Breast epithelium (tissue), 3 donors: ENCODE results near the gene PTH1R.

Experiments used
- CTCF ChIP-seq, 3 donors: fragments of 450-650 bp; IDR thresholded peaks; one replicate each; pipeline ENCODE4 v1.5.1; 2016 to 2017; ENCODE audit warnings: antibody characterized with exemption in 3 of 3, mild to moderate bottlenecking in 3 of 3, moderate library complexity in 3 of 3
- POLR2A ChIP-seq: fragments of 450-650 bp; IDR thresholded peaks from one replicate; pipeline ENCODE4 v1.6.1; 2016; ENCODE audit warnings: antibody characterized with exemption, mild to moderate bottlenecking, moderate library complexity

DNA sequence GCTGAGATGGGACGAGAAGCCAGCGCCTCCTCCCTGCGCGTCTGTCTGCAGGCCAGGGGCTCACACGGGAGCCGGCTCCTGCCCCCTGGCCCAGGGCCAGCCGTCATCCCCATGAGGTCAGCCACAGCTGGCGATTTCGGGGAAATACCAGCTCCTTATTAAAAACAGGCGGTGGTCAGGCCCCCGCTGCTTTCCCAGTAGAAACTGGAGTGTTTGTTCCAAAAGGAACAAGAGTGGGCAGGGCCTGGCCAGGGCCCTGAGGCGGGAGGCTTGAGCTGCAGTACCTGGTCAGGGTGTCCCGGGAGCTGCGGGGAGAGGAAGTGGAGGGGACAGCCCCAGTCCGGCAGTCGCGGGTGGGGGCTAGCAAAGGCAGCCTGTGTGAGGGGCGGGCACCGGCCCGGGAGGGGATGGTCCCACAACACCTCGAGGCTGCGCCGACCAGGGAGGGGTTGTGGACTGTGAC lies 32.1 kb upstream of the PTH1R start:
- TF ChIP-seq CTCF (IDR thresholded peaks at IDR 0.05) (no peak), POLR2A (no peak)
